GM12878 (cell line): ENCODE measurements around the gene NEAT1. TPM values are rescaled to one million over a fixed set of nuclear protein-coding genes. Genes with fewer than 3 reads are reported as not detected.

ENCODE experiments used
- CHD2 ChIP-seq: IDR thresholded peaks from 2 replicates; pipeline ENCODE4 v1.6.1; 2011; ENCODE audit warnings: low read depth, low read length, improper control_type of control experiment, borderline replicate concordance
- CREB1 ChIP-seq: IDR thresholded peaks from 2 replicates; pipeline ENCODE4 v1.6.1; 2012; ENCODE audit warnings: low read depth, mild to moderate bottlenecking, inconsistent platforms
- IKZF1 ChIP-seq: fragments of 450-650 bp; conservative IDR thresholded peaks from 2 replicates; pipeline ENCODE4 v1.6.1; 2017; ENCODE audit warnings: antibody characterized with exemption, mild to moderate bottlenecking
- KDM1A ChIP-seq: fragments of 200-600 bp; sonication (generic); IDR thresholded peaks from 2 replicates; pipeline ENCODE4 v1.6.1; 2016; ENCODE audit warnings: borderline replicate concordance
- KLF5 ChIP-seq: fragments of 450-650 bp; IDR thresholded peaks from 2 replicates; pipeline ENCODE4 v1.6.1; 2014; ENCODE audit warnings: mild to moderate bottlenecking; ENCODE audit not compliant: partially characterized antibody
- NR2F1 ChIP-seq: fragments of 450-650 bp; conservative IDR thresholded peaks from 2 replicates; pipeline ENCODE4 v1.6.1; 2017; ENCODE audit warnings: mild to moderate bottlenecking
- POLR2AphosphoS5 ChIP-seq: IDR thresholded peaks from 2 replicates; pipeline ENCODE4 v1.6.1; 2011; ENCODE audit warnings: mild to moderate bottlenecking, low read length, inconsistent platforms
- SIN3A ChIP-seq: IDR thresholded peaks from 2 replicates; pipeline ENCODE4 v1.6.1; 2012; ENCODE audit warnings: low read depth, low read length, improper control_type of control experiment
- SMC3 ChIP-seq: IDR thresholded peaks from 2 replicates; pipeline ENCODE4 v1.6.1; 2011; ENCODE audit warnings: low read length, improper control_type of control experiment, borderline replicate concordance
- SREBF1 ChIP-seq: IDR thresholded peaks from 2 replicates; pipeline ENCODE4 v1.6.1; 2012; ENCODE audit warnings: mild to moderate bottlenecking, low read length
- SUPT20H ChIP-seq: IDR thresholded peaks from 2 replicates; pipeline ENCODE4 v1.6.1; 2011; ENCODE audit warnings: low read depth, mild to moderate bottlenecking, low read length, moderate library complexity, borderline replicate concordance; ENCODE audit not compliant: control insufficient read depth
- TBL1XR1 ChIP-seq: IDR thresholded peaks from 2 replicates; pipeline ENCODE4 v1.6.1; 2012; ENCODE audit warnings: low read depth, low read length, improper control_type of control experiment
- ZBED1 ChIP-seq: IDR thresholded peaks from 2 replicates; pipeline ENCODE4 v1.6.1; 2016; ENCODE audit warnings: borderline replicate concordance
- ZNF207 ChIP-seq: fragments of 450-650 bp; IDR thresholded peaks from 2 replicates; pipeline ENCODE4 v1.6.1; 2014; ENCODE audit warnings: antibody characterized with exemption, mild to moderate bottlenecking, borderline replicate concordance
- ZNF217 ChIP-seq: fragments of 450-650 bp; IDR thresholded peaks from 2 replicates; pipeline ENCODE4 v1.6.1; 2017; ENCODE audit warnings: antibody characterized with exemption, mild to moderate bottlenecking
- ZNF384 ChIP-seq: IDR thresholded peaks from 2 replicates; pipeline ENCODE4 v1.6.1; 2012; ENCODE audit warnings: low read depth, mild to moderate bottlenecking, low read length, improper control_type of control experiment, borderline replicate concordance
- polyA plus RNA-seq, 11 experiments: library from polyadenylated mRNA; depleted of rRNA in 4 of 11; unstranded in 6 of 11; stranded (reverse) in 5 of 11; fragments of >200 nt; fragmentation: Nextera tagmentation in 4 of 11; fragmentation: Illumina TruSeq in 1 of 11; extraction: Ambion mirVana in 4 of 11; extraction: Trizol in 1 of 11; gene quantifications; 1 replicate in 1 of 11; 2 replicates in 10 of 11; pipeline versions ENCODE4 v1.2.1 to v1.2.3, GENCODE V29; 2011 to 2016; ENCODE audit warnings: inconsistent platforms in 2 of 11, missing spikeins in 2 of 11, low read depth in 1 of 11
- total RNA-seq, 4 experiments: library from RNA; depleted of rRNA in 3 of 4; stranded (reverse); fragments of >200 nt in 3 of 4; fragmentation: Illumina TruSeq in 1 of 4; extraction: Trizol in 1 of 4; gene quantifications; 2 replicates each; pipeline versions ENCODE4 v1.2.1 to v1.2.3, GENCODE V29; 2013 to 2021
- TF ChIP-seq, protein P1 (sequence below): fragments of 450-650 bp; IDR thresholded peaks from 2 replicates; pipeline ENCODE4 v1.6.1; 2017; ENCODE audit warnings: mild to moderate bottlenecking, moderate library complexity
- TF ChIP-seq, protein P2 (sequence below): IDR thresholded peaks from 2 replicates; pipeline ENCODE4 v1.6.1; 2012; ENCODE audit warnings: mild to moderate bottlenecking, low read depth, low read length
- TF ChIP-seq, protein P3 (sequence below): IDR thresholded peaks from 2 replicates; pipeline ENCODE4 v1.6.1; 2011; ENCODE audit warnings: low read depth, mild to moderate bottlenecking, low read length, moderate library complexity, borderline replicate concordance; ENCODE audit errors: extremely low read depth
- TF ChIP-seq, protein P4 (sequence below): fragments of 450-650 bp; IDR thresholded peaks from 2 replicates; pipeline ENCODE4 v1.6.1; 2017; ENCODE audit warnings: borderline replicate concordance

Gene NEAT1
- total and polyA plus RNA-seq, 10 of the 15 experiments (the other 5 are each of a cell fraction or from before 2014, with no cell fraction given): 13.6 to 328 (median 69.4) TPM

GRCh38 chr11:65386307-65387140 is 36.1 kb upstream of the NEAT1 start, which contains the start of gene FRMD8 (continued):
- TF ChIP-seq, protein P1, sequence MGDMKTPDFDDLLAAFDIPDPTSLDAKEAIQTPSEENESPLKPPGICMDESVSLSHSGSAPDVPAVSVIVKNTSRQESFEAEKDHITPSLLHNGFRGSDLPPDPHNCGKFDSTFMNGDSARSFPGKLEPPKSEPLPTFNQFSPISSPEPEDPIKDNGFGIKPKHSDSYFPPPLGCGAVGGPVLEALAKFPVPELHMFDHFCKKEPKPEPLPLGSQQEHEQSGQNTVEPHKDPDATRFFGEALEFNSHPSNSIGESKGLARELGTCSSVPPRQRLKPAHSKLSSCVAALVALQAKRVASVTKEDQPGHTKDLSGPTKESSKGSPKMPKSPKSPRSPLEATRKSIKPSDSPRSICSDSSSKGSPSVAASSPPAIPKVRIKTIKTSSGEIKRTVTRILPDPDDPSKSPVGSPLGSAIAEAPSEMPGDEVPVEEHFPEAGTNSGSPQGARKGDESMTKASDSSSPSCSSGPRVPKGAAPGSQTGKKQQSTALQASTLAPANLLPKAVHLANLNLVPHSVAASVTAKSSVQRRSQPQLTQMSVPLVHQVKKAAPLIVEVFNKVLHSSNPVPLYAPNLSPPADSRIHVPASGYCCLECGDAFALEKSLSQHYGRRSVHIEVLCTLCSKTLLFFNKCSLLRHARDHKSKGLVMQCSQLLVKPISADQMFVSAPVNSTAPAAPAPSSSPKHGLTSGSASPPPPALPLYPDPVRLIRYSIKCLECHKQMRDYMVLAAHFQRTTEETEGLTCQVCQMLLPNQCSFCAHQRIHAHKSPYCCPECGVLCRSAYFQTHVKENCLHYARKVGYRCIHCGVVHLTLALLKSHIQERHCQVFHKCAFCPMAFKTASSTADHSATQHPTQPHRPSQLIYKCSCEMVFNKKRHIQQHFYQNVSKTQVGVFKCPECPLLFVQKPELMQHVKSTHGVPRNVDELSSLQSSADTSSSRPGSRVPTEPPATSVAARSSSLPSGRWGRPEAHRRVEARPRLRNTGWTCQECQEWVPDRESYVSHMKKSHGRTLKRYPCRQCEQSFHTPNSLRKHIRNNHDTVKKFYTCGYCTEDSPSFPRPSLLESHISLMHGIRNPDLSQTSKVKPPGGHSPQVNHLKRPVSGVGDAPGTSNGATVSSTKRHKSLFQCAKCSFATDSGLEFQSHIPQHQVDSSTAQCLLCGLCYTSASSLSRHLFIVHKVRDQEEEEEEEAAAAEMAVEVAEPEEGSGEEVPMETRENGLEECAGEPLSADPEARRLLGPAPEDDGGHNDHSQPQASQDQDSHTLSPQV: peak; percentile 86; the same call in 1 of the 2 replicates
- TF ChIP-seq ZNF384: no peak
- no peak for TF ChIP-seq TBL1XR1
- TF ChIP-seq, protein P2, sequence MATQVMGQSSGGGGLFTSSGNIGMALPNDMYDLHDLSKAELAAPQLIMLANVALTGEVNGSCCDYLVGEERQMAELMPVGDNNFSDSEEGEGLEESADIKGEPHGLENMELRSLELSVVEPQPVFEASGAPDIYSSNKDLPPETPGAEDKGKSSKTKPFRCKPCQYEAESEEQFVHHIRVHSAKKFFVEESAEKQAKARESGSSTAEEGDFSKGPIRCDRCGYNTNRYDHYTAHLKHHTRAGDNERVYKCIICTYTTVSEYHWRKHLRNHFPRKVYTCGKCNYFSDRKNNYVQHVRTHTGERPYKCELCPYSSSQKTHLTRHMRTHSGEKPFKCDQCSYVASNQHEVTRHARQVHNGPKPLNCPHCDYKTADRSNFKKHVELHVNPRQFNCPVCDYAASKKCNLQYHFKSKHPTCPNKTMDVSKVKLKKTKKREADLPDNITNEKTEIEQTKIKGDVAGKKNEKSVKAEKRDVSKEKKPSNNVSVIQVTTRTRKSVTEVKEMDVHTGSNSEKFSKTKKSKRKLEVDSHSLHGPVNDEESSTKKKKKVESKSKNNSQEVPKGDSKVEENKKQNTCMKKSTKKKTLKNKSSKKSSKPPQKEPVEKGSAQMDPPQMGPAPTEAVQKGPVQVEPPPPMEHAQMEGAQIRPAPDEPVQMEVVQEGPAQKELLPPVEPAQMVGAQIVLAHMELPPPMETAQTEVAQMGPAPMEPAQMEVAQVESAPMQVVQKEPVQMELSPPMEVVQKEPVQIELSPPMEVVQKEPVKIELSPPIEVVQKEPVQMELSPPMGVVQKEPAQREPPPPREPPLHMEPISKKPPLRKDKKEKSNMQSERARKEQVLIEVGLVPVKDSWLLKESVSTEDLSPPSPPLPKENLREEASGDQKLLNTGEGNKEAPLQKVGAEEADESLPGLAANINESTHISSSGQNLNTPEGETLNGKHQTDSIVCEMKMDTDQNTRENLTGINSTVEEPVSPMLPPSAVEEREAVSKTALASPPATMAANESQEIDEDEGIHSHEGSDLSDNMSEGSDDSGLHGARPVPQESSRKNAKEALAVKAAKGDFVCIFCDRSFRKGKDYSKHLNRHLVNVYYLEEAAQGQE: no peak
- TF ChIP-seq ZNF217: peak; percentile 74
- peak; percentile 50; the same call in 1 of the 2 replicates for TF ChIP-seq CREB1
- TF ChIP-seq SUPT20H: no peak
- TF ChIP-seq, protein P3, sequence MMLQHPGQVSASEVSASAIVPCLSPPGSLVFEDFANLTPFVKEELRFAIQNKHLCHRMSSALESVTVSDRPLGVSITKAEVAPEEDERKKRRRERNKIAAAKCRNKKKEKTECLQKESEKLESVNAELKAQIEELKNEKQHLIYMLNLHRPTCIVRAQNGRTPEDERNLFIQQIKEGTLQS: no peak
- no peak for TF ChIP-seq ZBED1
- peak; percentile 54; the same call in 1 of the 2 replicates for TF ChIP-seq NR2F1
- peak; percentile 84; the same call in 1 of the 2 replicates for TF ChIP-seq SIN3A
- peak; percentile 60; the same call in 1 of the 2 replicates for TF ChIP-seq CHD2
- TF ChIP-seq KDM1A: no peak
- peak; percentile 84 for TF ChIP-seq POLR2AphosphoS5
- TF ChIP-seq SREBF1: no peak
- TF ChIP-seq, protein P4, sequence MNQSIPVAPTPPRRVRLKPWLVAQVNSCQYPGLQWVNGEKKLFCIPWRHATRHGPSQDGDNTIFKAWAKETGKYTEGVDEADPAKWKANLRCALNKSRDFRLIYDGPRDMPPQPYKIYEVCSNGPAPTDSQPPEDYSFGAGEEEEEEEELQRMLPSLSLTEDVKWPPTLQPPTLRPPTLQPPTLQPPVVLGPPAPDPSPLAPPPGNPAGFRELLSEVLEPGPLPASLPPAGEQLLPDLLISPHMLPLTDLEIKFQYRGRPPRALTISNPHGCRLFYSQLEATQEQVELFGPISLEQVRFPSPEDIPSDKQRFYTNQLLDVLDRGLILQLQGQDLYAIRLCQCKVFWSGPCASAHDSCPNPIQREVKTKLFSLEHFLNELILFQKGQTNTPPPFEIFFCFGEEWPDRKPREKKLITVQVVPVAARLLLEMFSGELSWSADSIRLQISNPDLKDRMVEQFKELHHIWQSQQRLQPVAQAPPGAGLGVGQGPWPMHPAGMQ: no peak
- peak; percentile 91 for TF ChIP-seq IKZF1
- TF ChIP-seq SMC3: no peak
- TF ChIP-seq ZNF207: peak; percentile 32; the same call in 1 of the 2 replicates
- peak; percentile 52 for TF ChIP-seq KLF5
